H1 (cell line): ENCODE measurements around the gene MLYCD. TPM values are rescaled to one million over a fixed set of nuclear protein-coding genes. Genes with fewer than 3 reads are reported as not detected.
A peak's percentile ranks its signal among the peaks of the same experiment; 100 is the strongest.

ENCODE experiments used
- CTCF ChIA-PET: fragments of 300-600 bp; sonication (Branson Sonifier 250); formaldehyde crosslinking; loops from one replicate; lab custom pipeline; 2021; ENCODE audit not compliant: partially characterized antibody; lab: Charles Lee
- POLR2A ChIA-PET: fragments of 300-600 bp; sonication (Branson Sonifier 250); formaldehyde crosslinking; loops from one replicate; lab custom pipeline; 2021; ENCODE audit warnings: inconsistent platforms; ENCODE audit not compliant: partially characterized antibody; lab: Charles Lee
- DNase-seq, 2 experiments: peaks; one replicate each; pipeline versions ENCODE4 v3.0.0 to v3.0.0-alpha.2; 2010 to 2022; ENCODE audit warnings: low spot score in 2 of 2, low read depth in 1 of 2, mixed read lengths in 1 of 2
- FAIRE-seq: peaks from 2 replicates; lab custom pipeline; 2011; peaks lifted over from hg19 to GRCh38; lab: Jason Lieb, UNC
- H2AFZ ChIP-seq: 2 replicates; pipeline ENCODE4 v1.8.1; 2012; ENCODE audit warnings: low read length, inconsistent platforms
- H2AK5ac ChIP-seq: 2 replicates; pipeline ENCODE4 v1.6.1; 2013; ENCODE audit warnings: low read depth, low read length
- H2BK120ac ChIP-seq: replicated peaks from 2 replicates; pipeline ENCODE3; 2013; ENCODE audit warnings: low read depth, low read length, inconsistent platforms
- H2BK12ac ChIP-seq: 2 replicates; pipeline ENCODE4 v1.6.1; 2013; ENCODE audit warnings: low read depth, low read length
- H2BK15ac ChIP-seq: 2 replicates; pipeline ENCODE4 v1.6.1; 2013; ENCODE audit warnings: low read length
- H2BK20ac ChIP-seq: 2 replicates; pipeline ENCODE4 v1.6.1; 2013; ENCODE audit warnings: low read length
- H2BK5ac ChIP-seq: 2 replicates; pipeline ENCODE4 v1.6.1; 2013; ENCODE audit warnings: low read depth, low read length
- H3K14ac ChIP-seq: 2 replicates; pipeline ENCODE4 v1.6.1; 2013; ENCODE audit warnings: inconsistent platforms; ENCODE audit not compliant: insufficient read length
- H3K18ac ChIP-seq: 2 replicates; pipeline ENCODE4 v1.6.1; 2013; ENCODE audit warnings: low read length; ENCODE audit errors: extremely low read depth
- H3K23ac ChIP-seq: 2 replicates; pipeline ENCODE4 v1.6.1; 2013; ENCODE audit warnings: inconsistent platforms; ENCODE audit not compliant: insufficient read length
- H3K23me2 ChIP-seq: 2 replicates; pipeline ENCODE4 v1.6.1; 2013; ENCODE audit warnings: low read depth, low read length
- H3K27ac ChIP-seq: 2 replicates; pipeline ENCODE4 v1.6.1; 2011; ENCODE audit warnings: low read depth, low read length, inconsistent platforms
- H3K27me3 ChIP-seq, 4 experiments: replicated peaks in 1 of 4; 1 replicate in 1 of 4; 2 replicates in 3 of 4; pipeline versions ENCODE4 v1.6.1 to v1.8.1; 2011 to 2013; ENCODE audit warnings: low read length in 3 of 4, mild to moderate bottlenecking in 3 of 4, inconsistent platforms in 2 of 4, mixed read lengths in 2 of 4, moderate library complexity in 1 of 4; ENCODE audit not compliant: control insufficient read depth in 3 of 4, insufficient read depth in 3 of 4; ENCODE audit errors: extremely low read depth in 1 of 4
- H3K36me3 ChIP-seq, 4 experiments: 2 replicates each; pipeline versions ENCODE4 v1.6.1 to v1.8.1; 2011 to 2013; ENCODE audit warnings: mild to moderate bottlenecking in 4 of 4, low read length in 3 of 4, moderate library complexity in 2 of 4, control low read depth in 1 of 4, inconsistent platforms in 1 of 4; ENCODE audit not compliant: insufficient read depth in 4 of 4, control insufficient read depth in 2 of 4
- H3K4ac ChIP-seq: replicated peaks from 2 replicates; pipeline ENCODE3; 2013; ENCODE audit warnings: low read length, low read depth, mixed read lengths, inconsistent platforms; ENCODE audit not compliant: insufficient read length
- H3K4me1 ChIP-seq, 4 experiments: replicated peaks in 1 of 4; 1 replicate in 1 of 4; 2 replicates in 3 of 4; pipeline versions ENCODE4 v1.6.1 to v1.8.1; 2011 to 2013; ENCODE audit warnings: low read length in 3 of 4, inconsistent platforms in 2 of 4, mixed read lengths in 1 of 4; ENCODE audit not compliant: insufficient read depth in 4 of 4, control insufficient read depth in 3 of 4
- H3K4me2 ChIP-seq, 2 experiments: 2 replicates each; pipeline versions ENCODE4 v1.6.1 to v1.8.1; 2011 to 2013; ENCODE audit warnings: low read depth in 2 of 2, low read length in 2 of 2, control low read depth in 1 of 2, inconsistent platforms in 1 of 2, mild to moderate bottlenecking in 1 of 2; ENCODE audit not compliant: insufficient read depth in 1 of 2
- H3K4me3 ChIP-seq, 4 experiments: fragments of 200-600, 300-600 bp in 1 of 4; sonication (generic), shearing (Covaris generic), sonication (Bioruptor Twin) in 1 of 4; 2 replicates each; pipeline versions ENCODE4 v1.5.1 to v1.8.1; 2011 to 2016; ENCODE audit warnings: low read length in 4 of 4, low read depth in 3 of 4, control low read depth in 2 of 4, inconsistent platforms in 2 of 4, mild to moderate bottlenecking in 2 of 4, mixed read lengths in 1 of 4, moderate library complexity in 1 of 4; ENCODE audit not compliant: insufficient read depth in 2 of 4; ENCODE audit errors: extremely low read depth in 1 of 4
- H3K56ac ChIP-seq: replicated peaks from 2 replicates; pipeline ENCODE3; 2013; ENCODE audit warnings: low read depth, mild to moderate bottlenecking, mixed read lengths, low read length, inconsistent platforms; ENCODE audit not compliant: insufficient read length
- H3K79me1 ChIP-seq: 2 replicates; pipeline ENCODE4 v1.6.1; 2013; ENCODE audit warnings: low read depth, low read length, control low read depth
- H3K79me2 ChIP-seq, 2 experiments: 2 replicates each; pipeline versions ENCODE4 v1.6.1 to v1.8.1; 2012 to 2013; ENCODE audit warnings: low read length in 2 of 2, mild to moderate bottlenecking in 2 of 2, inconsistent platforms in 1 of 2; ENCODE audit not compliant: insufficient read depth in 2 of 2, control insufficient read depth in 1 of 2
- H3K9ac ChIP-seq, 4 experiments: replicated peaks in 1 of 4; 1 replicate in 1 of 4; 2 replicates in 3 of 4; pipeline versions ENCODE4 v1.6.1 to v1.8.1; 2011 to 2013; ENCODE audit warnings: low read depth in 3 of 4, low read length in 3 of 4, control low read depth in 2 of 4, mild to moderate bottlenecking in 2 of 4, moderate library complexity in 2 of 4, inconsistent platforms in 1 of 4; ENCODE audit errors: extremely low read depth in 1 of 4
- H3K9me3 ChIP-seq, 2 experiments: 2 replicates each; pipeline versions ENCODE4 v1.6.1 to v1.8.1; 2012 to 2013; ENCODE audit warnings: mild to moderate bottlenecking in 2 of 2, moderate library complexity in 2 of 2, control low read depth in 1 of 2, inconsistent platforms in 1 of 2, low read depth in 1 of 2, low read length in 1 of 2, mixed read lengths in 1 of 2; ENCODE audit not compliant: insufficient read depth in 2 of 2
- H4K20me1 ChIP-seq, 2 experiments: replicated peaks in 1 of 2; 2 replicates each; pipeline versions ENCODE3 to v1.8.1; 2011 to 2013; ENCODE audit warnings: inconsistent platforms in 2 of 2, low read length in 2 of 2, mild to moderate bottlenecking in 1 of 2; ENCODE audit not compliant: insufficient read depth in 2 of 2, control insufficient read depth in 1 of 2
- H4K5ac ChIP-seq: 2 replicates; pipeline ENCODE4 v1.6.1; 2013; ENCODE audit warnings: low read length, low read depth, mixed read lengths, inconsistent platforms; ENCODE audit not compliant: insufficient read length
- H4K8ac ChIP-seq: 2 replicates; pipeline ENCODE4 v1.8.0; 2013; ENCODE audit warnings: mild to moderate bottlenecking, moderate library complexity, low read length, inconsistent platforms; ENCODE audit not compliant: insufficient read depth; ENCODE audit errors: extremely low read depth
- H4K91ac ChIP-seq: replicated peaks from 2 replicates; pipeline ENCODE3; 2013; ENCODE audit warnings: low read length, mixed read lengths, inconsistent platforms; ENCODE audit not compliant: insufficient read length
- EGR1 ChIP-seq: IDR thresholded peaks from 2 replicates; pipeline ENCODE4 v1.6.1; 2011; ENCODE audit warnings: low read depth, low read length, borderline replicate concordance
- HDAC6 ChIP-seq: IDR thresholded peaks from one replicate; pipeline ENCODE4 v1.7.1; 2012; ENCODE audit warnings: low read depth, mild to moderate bottlenecking, inconsistent platforms, low read length, moderate library complexity
- KDM4A ChIP-seq: IDR thresholded peaks from one replicate; pipeline ENCODE4 v1.7.1; 2012; ENCODE audit warnings: low read depth, mild to moderate bottlenecking, moderate library complexity, low read length, inconsistent platforms; ENCODE audit not compliant: severe bottlenecking
- PHF8 ChIP-seq: fragments of 200-600 bp; sonication (generic); conservative IDR thresholded peaks from 2 replicates; pipeline ENCODE4 v1.7.1; 2012; ENCODE audit warnings: low read depth, mild to moderate bottlenecking, inconsistent platforms, low read length, moderate library complexity
- POU5F1 ChIP-seq: IDR thresholded peaks from 2 replicates; pipeline ENCODE4 v1.6.1; 2011; ENCODE audit warnings: low read depth, mild to moderate bottlenecking, low read length, moderate library complexity
- RBBP5 ChIP-seq: IDR thresholded peaks from 2 replicates; pipeline ENCODE4 v1.7.1; 2012; ENCODE audit warnings: low read depth, mild to moderate bottlenecking, inconsistent platforms, low read length, moderate library complexity, borderline replicate concordance
- RNF2 ChIP-seq: fragments of 200-900, 300-1000 bp; sonication (generic); IDR thresholded peaks from 2 replicates; pipeline ENCODE4 v1.7.1; 2016; ENCODE audit warnings: borderline replicate concordance, low read depth, mild to moderate bottlenecking, antibody characterized with exemption, low read length; ENCODE audit not compliant: poor library complexity, severe bottlenecking; ENCODE audit errors: missing control alignments
- RXRA ChIP-seq: IDR thresholded peaks from 2 replicates; pipeline ENCODE4 v1.6.1; 2011; ENCODE audit warnings: low read depth, mild to moderate bottlenecking, low read length, moderate library complexity; ENCODE audit not compliant: insufficient read depth
- SUZ12 ChIP-seq: fragments of 200-600 bp; sonication (generic); IDR thresholded peaks from 2 replicates; pipeline ENCODE4 v1.6.1; 2012; ENCODE audit warnings: mild to moderate bottlenecking, inconsistent platforms, low read length, moderate library complexity, mixed read lengths
- TCF12 ChIP-seq: IDR thresholded peaks from 2 replicates; pipeline ENCODE4 v1.6.1; 2011; ENCODE audit warnings: low read depth, mild to moderate bottlenecking, low read length
- WGBS, 2 experiments: shearing (Covaris generic) in 1 of 2; methylation state at CpG; one replicate each; pipeline versions ENCODE4 v1.1.6 to v1.1.7; 2013 to 2015; ENCODE audit warnings: low lambda C conversion rate in 2 of 2, mixed read lengths in 2 of 2, inconsistent platforms in 1 of 2, low coverage in 1 of 2, missing lambda C conversion rate in 1 of 2; ENCODE audit not compliant: insufficient replicate concordance in 2 of 2, insufficient coverage in 1 of 2, insufficient read length in 1 of 2; ENCODE audit errors: extremely low coverage in 1 of 2, missing lambda C conversion rate in 1 of 2; 5-methylcytosine and 5-hydroxymethylcytosine counted together
- polyA plus RNA-seq, 7 experiments: library from polyadenylated mRNA; depleted of rRNA in 3 of 7; stranded (reverse) in 5 of 7; unstranded in 2 of 7; fragments of >200 nt in 5 of 7; fragments of 200-250 nt in 2 of 7; gene quantifications; 1 replicate in 5 of 7; 2 replicates in 1 of 7; 4 replicates in 1 of 7; pipeline versions ENCODE4 v1.2.1 to v1.2.3, GENCODE V29; 2011 to 2013; ENCODE audit warnings: missing spikeins in 2 of 7, mixed read lengths in 2 of 7
- total RNA-seq: library from RNA; stranded (reverse); fragmentation: NEBNext Ultra II Directional; extraction: Animal tissue kit (Norgen Biotek cat#: 25700); gene quantifications from 2 replicates; pipeline ENCODE4 v1.2.1, GENCODE V29; 2021

MLYCD gene
- total and polyA plus RNA-seq, 2 of the 8 experiments (the other 6 are each of a cell fraction or from before 2014, with no cell fraction given): 3.7 to 7.0 TPM

DNA sequence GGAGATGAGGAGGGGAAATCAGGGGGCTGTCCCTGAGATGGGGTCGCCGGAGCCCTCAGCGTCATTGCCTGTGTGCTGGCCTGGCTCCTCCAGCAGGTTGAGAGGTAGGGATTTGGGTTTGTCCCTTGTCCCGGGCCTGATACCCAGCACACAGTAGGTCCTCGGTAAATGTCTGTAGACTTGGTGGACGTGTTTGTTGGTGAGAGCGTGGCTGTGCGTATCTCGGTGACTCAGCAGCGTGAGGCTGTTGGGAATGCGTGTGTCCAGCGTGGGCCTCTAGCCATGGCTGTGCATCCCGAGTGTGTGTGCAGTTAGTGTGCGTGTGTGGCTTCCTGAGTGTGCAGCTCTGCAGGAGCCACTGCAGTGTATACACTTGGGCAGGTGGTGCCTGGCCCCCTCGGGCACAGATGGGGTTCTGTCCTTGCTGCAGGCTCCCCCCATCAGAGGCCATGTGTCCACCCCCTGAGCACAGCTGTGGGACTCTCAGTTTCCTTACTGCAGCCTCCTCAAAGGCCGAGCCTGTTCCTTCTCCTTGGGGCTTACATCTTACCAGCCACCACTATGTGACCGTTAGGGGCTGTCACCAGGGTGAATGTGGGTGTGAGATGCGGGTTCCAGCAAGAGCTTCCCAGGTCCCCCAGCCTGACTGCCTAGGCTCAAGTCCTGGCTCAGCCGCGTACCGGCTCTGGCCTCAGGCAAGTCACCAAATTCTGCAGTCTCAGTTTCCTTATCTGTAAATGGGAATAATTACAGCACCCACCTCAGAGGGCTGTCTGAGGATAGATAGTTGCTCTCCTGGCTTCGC lies 74.9 kb downstream of the MLYCD start:
- no peak overlapping the region for H3K4me2 ChIP-seq
- H4K8ac ChIP-seq: no peak overlapping the region; the same call in 1 of the 2 replicates
- H2BK120ac ChIP-seq: no peak overlapping the region
- no peak overlapping the region for H3K23ac ChIP-seq
- no peak overlapping the region for H3K4ac ChIP-seq
- H3K23me2 ChIP-seq: peaks cover 5% of the 10 kb centered on the region; the same call in 1 of the 2 replicates
- H4K20me1 ChIP-seq: no peaks in the 10 kb centered on the region
- peaks cover 13 to 16% of the 10 kb centered on the region in 2 experiments for H3K9me3 ChIP-seq
- H3K79me2 ChIP-seq: no peaks in the 10 kb centered on the region
- no peak overlapping the region for H2AFZ ChIP-seq
- no peak overlapping the region for H4K5ac ChIP-seq
- POLR2A ChIA-PET: no interaction called here
- 0 out of 2 replicates have a peak overlapping the region, but pooled peaks have one; percentile 24 for H2BK5ac ChIP-seq
- WGBS, 2 experiments: 87% methylated on average over 22 of the region's 22 CpGs; no CpG with 5 or more reads in 1 of the 2 experiments
- no peak overlapping the region for H3K14ac ChIP-seq
- 0 out of 2 replicates have a peak overlapping the region, but pooled peaks have one; percentile 50 for H2BK12ac ChIP-seq
- H2AK5ac ChIP-seq: no peak overlapping the region; the same call in 1 of the 2 replicates
- DNase-seq (no peak), FAIRE-seq (no peak)
- H3K56ac ChIP-seq: no peak overlapping the region
- CTCF ChIA-PET: interaction anchor here (0.9 to 4.6 kb wide), 4 partner anchors 12 to 92 kb away, joined by 3 to 70 read pairs (median 4); partner anchors contain the start of gene SLC38A8
- H4K91ac ChIP-seq: no peak overlapping the region
- peaks cover 0 to 5% (median 1%) of the 10 kb centered on the region in 4 experiments; a peak in 2 of 8 replicates for H3K36me3 ChIP-seq
- H3K4me1 ChIP-seq: peaks cover 0 to 11% (median 8%) of the 10 kb centered on the region in 4 experiments; a peak in 6 of 7 replicates
- H2BK15ac ChIP-seq: 0 out of 2 replicates have a peak overlapping the region, but pooled peaks have one; percentile 61
- no peak overlapping the region for H3K4me3 ChIP-seq
- H3K18ac ChIP-seq: no peak overlapping the region
- H3K79me1 ChIP-seq: no peaks in the 10 kb centered on the region
- peaks cover 0 to 11% (median 8%) of the 10 kb centered on the region in 4 experiments; a peak in 6 of 7 replicates for H3K27me3 ChIP-seq
- no peak overlapping the region; the same call in 1 of the 2 replicates for H3K27ac ChIP-seq
- H2BK20ac ChIP-seq: no peak overlapping the region
- no peak overlapping the region for H3K9ac ChIP-seq
- no peak for TF ChIP-seq SUZ12
- TF ChIP-seq RBBP5: no peak
- TF ChIP-seq EGR1: no peak
- TF ChIP-seq POU5F1: no peak
- TF ChIP-seq RNF2: no peak
- TF ChIP-seq KDM4A: no peak
- no peak for TF ChIP-seq HDAC6
- no peak for TF ChIP-seq PHF8
- no peak for TF ChIP-seq TCF12
- TF ChIP-seq RXRA: no peak
